Subcutaneous abdominal adipose tissue (tissue), 5 donors: ENCODE measurements around the gene FNDC4.

ENCODE experiments used
- H3K27ac ChIP-seq: one replicate; pipeline ENCODE4 v1.7.0; 2013; ENCODE audit warnings: low read depth, mild to moderate bottlenecking, inconsistent platforms, low read length, moderate library complexity
- H3K27me3 ChIP-seq, 5 donors: one replicate each; pipeline ENCODE4 v1.7.0; 2013; ENCODE audit warnings: low read length in 5 of 5, inconsistent platforms in 1 of 5; ENCODE audit not compliant: control insufficient read depth in 5 of 5, insufficient read depth in 4 of 5
- H3K36me3 ChIP-seq, 5 donors: one replicate each; pipeline ENCODE4 v1.7.0; 2013; ENCODE audit warnings: low read length in 5 of 5; ENCODE audit not compliant: control insufficient read depth in 5 of 5, insufficient read depth in 5 of 5
- H3K4me1 ChIP-seq, 5 donors: one replicate each; pipeline ENCODE4 v1.7.0; 2013; ENCODE audit warnings: low read length in 5 of 5, mild to moderate bottlenecking in 3 of 5, moderate library complexity in 1 of 5; ENCODE audit not compliant: control insufficient read depth in 5 of 5, insufficient read depth in 5 of 5
- H3K4me3 ChIP-seq, 5 donors: one replicate each; pipeline ENCODE4 v1.7.0; 2013; ENCODE audit warnings: low read length in 5 of 5, low read depth in 1 of 5
- H3K9ac ChIP-seq, 5 donors: one replicate each; pipeline ENCODE4 v1.7.0; 2013; ENCODE audit warnings: low read length in 5 of 5, mild to moderate bottlenecking in 4 of 5, moderate library complexity in 3 of 5
- H3K9me3 ChIP-seq, 5 donors: one replicate each; pipeline ENCODE4 v1.7.0; 2013; ENCODE audit warnings: low read length in 5 of 5; ENCODE audit not compliant: control insufficient read depth in 5 of 5
- donor health status: healthy.
- donor health status: healthy.
- donor health status: healthy.
- donor health status: healthy.
- donor health status: healthy.

FNDC4 gene

GRCh38 chr2:27453968-27454367, 41.0 kb downstream of the FNDC4 start:
- peaks cover 6 to 77% (median 72%) of the 10 kb centered on the region in 5 donors for H3K36me3 ChIP-seq
- H3K27ac ChIP-seq, result no peak overlapping the region

GRCh38 chr2:27451095-27451494, 43.9 kb downstream of the FNDC4 start:
- H3K9ac ChIP-seq, result no peak overlapping the region
- H3K4me1 ChIP-seq, result no peaks in the 10 kb centered on the region
- H3K27ac ChIP-seq, result no peak overlapping the region
- H3K9me3 ChIP-seq, result no peaks in the 10 kb centered on the region
- H3K4me3 ChIP-seq, result no peak overlapping the region
- no peaks in the 10 kb centered on the region for H3K27me3 ChIP-seq
- H3K36me3 ChIP-seq, result peaks cover 3 to 68% (median 63%) of the 10 kb centered on the region in 5 donors

More at GRCh38 chr2:27453968-27454367, 41.0 kb downstream of the FNDC4 start:
- Histone ChIP-seq H3K27me3 (no peaks in the 10 kb centered on the region), H3K9me3 (no peaks in the 10 kb centered on the region), H3K4me3 (no peak overlapping the region), H3K9ac (no peak overlapping the region), H3K4me1 (no peaks in the 10 kb centered on the region)

DNA sequence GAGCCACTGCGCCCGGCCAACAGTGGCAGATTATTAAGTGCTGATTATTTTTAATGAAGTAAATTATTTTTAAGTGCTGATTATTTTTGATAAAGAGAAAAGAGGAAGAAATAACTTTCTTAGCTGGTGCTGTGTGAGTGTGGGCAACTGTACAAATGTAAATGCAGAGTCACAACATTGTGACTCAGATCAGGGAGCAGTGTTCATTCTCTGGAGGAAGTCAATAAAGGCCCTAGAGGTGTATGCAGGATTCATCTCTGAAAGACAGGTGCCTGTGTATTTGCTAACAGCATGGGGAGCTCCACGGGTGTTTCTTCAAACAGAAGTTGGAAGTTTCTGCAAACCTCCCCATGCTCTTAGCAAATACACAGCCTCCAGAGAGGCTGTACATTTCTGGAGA, 46.6 kb downstream of the FNDC4 start:
- no peak overlapping the region for H3K4me3 ChIP-seq
- no peaks in the 10 kb centered on the region for H3K9me3 ChIP-seq
- no peaks in the 10 kb centered on the region for H3K4me1 ChIP-seq
- no peaks in the 10 kb centered on the region for H3K27me3 ChIP-seq
- peaks cover 3 to 66% (median 59%) of the 10 kb centered on the region in 5 donors for H3K36me3 ChIP-seq
- H3K9ac ChIP-seq, result no peak overlapping the region
- H3K27ac ChIP-seq, result no peak overlapping the region

- Histone ChIP-seq H3K27ac (no peak overlapping the region), H3K4me3 (no peak overlapping the region), H3K4me1 (peaks cover 0 to 5% (median 0%) of the 10 kb centered on the region in 5 donors), H3K9me3 (no peaks in the 10 kb centered on the region), H3K9ac (no peak overlapping the region), H3K27me3 (no peaks in the 10 kb centered on the region), H3K36me3 (peaks cover 0 to 67% (median 53%) of the 10 kb centered on the region in 5 donors)
Measured at GRCh38 chr2:27446057-27446456, 48.9 kb downstream of the FNDC4 start.

DNA sequence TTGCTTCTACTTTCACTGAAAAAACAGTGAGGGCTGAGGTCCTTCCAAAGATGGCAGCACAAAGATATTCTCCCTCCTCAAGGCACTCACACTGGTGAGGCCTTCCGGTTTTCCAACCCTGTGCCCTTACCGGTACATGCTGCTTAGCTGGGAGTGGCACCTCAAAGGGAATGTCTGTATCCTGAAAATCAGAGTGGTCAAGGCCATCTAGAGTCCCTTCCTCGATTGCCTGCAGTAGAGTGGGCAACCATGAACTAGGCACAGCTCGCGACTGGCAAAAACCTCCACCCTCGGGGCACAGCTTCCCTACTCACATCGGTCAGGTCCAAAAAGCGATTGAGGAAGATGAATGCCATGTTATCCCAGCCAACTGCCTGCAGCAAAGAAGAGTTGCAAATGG, 49.4 kb downstream of the FNDC4 start:
- no peak overlapping the region for H3K4me3 ChIP-seq
- H3K27me3 ChIP-seq, result no peaks in the 10 kb centered on the region
- no peak overlapping the region for H3K9ac ChIP-seq
- no peak overlapping the region for H3K27ac ChIP-seq
- H3K4me1 ChIP-seq, result peaks cover 0 to 5% (median 0%) of the 10 kb centered on the region in 5 donors
- H3K9me3 ChIP-seq, result no peaks in the 10 kb centered on the region
- peaks cover 0 to 72% (median 56%) of the 10 kb centered on the region in 5 donors for H3K36me3 ChIP-seq

GRCh38 chr2:27445155-27445554, 49.8 kb downstream of the FNDC4 start:
- H3K4me1 ChIP-seq, result peaks cover 0 to 5% (median 0%) of the 10 kb centered on the region in 5 donors
- no peak overlapping the region for H3K27ac ChIP-seq
- no peak overlapping the region for H3K9ac ChIP-seq
- H3K27me3 ChIP-seq, result no peaks in the 10 kb centered on the region
- peaks cover 0 to 74% (median 60%) of the 10 kb centered on the region in 5 donors for H3K36me3 ChIP-seq
- no peak overlapping the region for H3K4me3 ChIP-seq
- H3K9me3 ChIP-seq, result no peaks in the 10 kb centered on the region

DNA sequence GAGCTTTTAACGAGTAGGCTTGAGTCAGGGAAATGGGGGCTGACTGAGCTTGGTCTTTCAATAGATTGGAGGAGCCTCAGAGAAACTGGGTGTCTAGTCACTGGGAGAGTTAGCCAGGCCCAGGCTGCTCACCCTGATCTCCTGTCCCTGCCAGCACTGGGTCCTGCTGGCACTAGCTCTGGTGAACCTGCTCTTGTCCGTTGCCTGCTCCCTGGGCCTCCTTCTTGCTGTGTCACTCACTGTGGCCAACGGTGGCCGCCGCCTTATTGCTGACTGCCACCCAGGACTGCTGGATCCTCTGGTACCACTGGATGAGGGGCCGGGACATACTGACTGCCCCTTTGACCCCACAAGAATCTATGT, 52.1 kb downstream of the FNDC4 start:
- H3K9ac ChIP-seq, result no peak overlapping the region
- H3K4me1 ChIP-seq, result peaks cover 0 to 5% (median 0%) of the 10 kb centered on the region in 5 donors
- H3K36me3 ChIP-seq, result peaks cover 3 to 75% (median 59%) of the 10 kb centered on the region in 5 donors
- no peaks in the 10 kb centered on the region for H3K9me3 ChIP-seq
- H3K27me3 ChIP-seq, result no peaks in the 10 kb centered on the region
- no peak overlapping the region for H3K4me3 ChIP-seq
- peak overlapping the region; percentile 23 for H3K27ac ChIP-seq

- no peaks in the 10 kb centered on the region for H3K27me3 ChIP-seq
- peak within 1 kb of the TSS; percentile 23 for H3K27ac ChIP-seq
- peaks cover 0 to 5% (median 0%) of the 10 kb centered on the region in 5 donors for H3K4me1 ChIP-seq
- H3K4me3 ChIP-seq, result no peak within 1 kb of the TSS
- no peak within 1 kb of the TSS for H3K9ac ChIP-seq
- H3K9me3 ChIP-seq, result no peaks in the 10 kb centered on the region
- peaks cover 5 to 76% (median 55%) of the 10 kb centered on the region in 5 donors for H3K36me3 ChIP-seq
Measured at GRCh38 chr2:27441958-27442919, 52.8 kb downstream of the FNDC4 start, which contains the start of gene KRTCAP3. KRTCAP3 (plus strand) TSS chr2:27442381; CDS start chr2:27442413, 32 bp downstream.
